ELF-1 (cell line): ENCODE data around the gene WIPF1.

Experiments used
- DNase-seq: peaks from one replicate; pipeline ENCODE4 v3.0.0-alpha.2; 2016; ENCODE audit warnings: low read depth, low spot score

WIPF1 gene

GRCh38 chr2:174597009-174597344 is 627 bp downstream of the WIPF1 start:
- no peak for DNase-seq

GRCh38 chr2:174595891-174596397 is 1.7 kb downstream of the WIPF1 start:
- no peak for DNase-seq

GRCh38 chr2:174595116-174595809 is 2.3 kb downstream of the WIPF1 start:
- no peak for DNase-seq

- DNase-seq: no peak
Observed at GRCh38 chr2:174594456-174594855, 3.1 kb downstream of the WIPF1 start.

GRCh38 chr2:174593574-174594203 is 3.9 kb downstream of the WIPF1 start:
- peak; percentile 27 for DNase-seq

- no peak for DNase-seq
Observed at GRCh38 chr2:174593041-174593440, 4.6 kb downstream of the WIPF1 start.

- no peak for DNase-seq
Observed at GRCh38 chr2:174591740-174592139, 5.9 kb downstream of the WIPF1 start.

- DNase-seq: no peak
Observed at GRCh38 chr2:174590928-174591648, 6.5 kb downstream of the WIPF1 start.

- no peak for DNase-seq
Observed at GRCh38 chr2:174590346-174590745, 7.3 kb downstream of the WIPF1 start.

- no peak for DNase-seq
Observed at GRCh38 chr2:174589334-174589733, 8.3 kb downstream of the WIPF1 start.

- no peak for DNase-seq
Observed at GRCh38 chr2:174588463-174588862, 9.1 kb downstream of the WIPF1 start.

GRCh38 chr2:174587579-174587978 is 10.0 kb downstream of the WIPF1 start:
- no peak for DNase-seq

- DNase-seq: no peak
Observed at GRCh38 chr2:174586418-174587295, 10.9 kb downstream of the WIPF1 start.

GRCh38 chr2:174585657-174586252 is 11.8 kb downstream of the WIPF1 start:
- peak; percentile 28 for DNase-seq

GRCh38 chr2:174585146-174585545 is 12.5 kb downstream of the WIPF1 start:
- peak; percentile 33 for DNase-seq

- DNase-seq: no peak
Observed at GRCh38 chr2:174581491-174581890, 16.1 kb downstream of the WIPF1 start.

GRCh38 chr2:174580951-174581350 is 16.7 kb downstream of the WIPF1 start:
- no peak for DNase-seq

GRCh38 chr2:174577967-174578589 is 19.5 kb downstream of the WIPF1 start:
- no peak for DNase-seq

- no peak for DNase-seq
Observed at GRCh38 chr2:174575124-174575776, 22.4 kb downstream of the WIPF1 start.

- DNase-seq: no peak
Observed at GRCh38 chr2:174574657-174575056, 22.9 kb downstream of the WIPF1 start.
